SK-N-SH (cell line): ENCODE data around the gene KRTAP4-9. TPM values are rescaled to one million over a fixed set of nuclear protein-coding genes. Genes with fewer than 3 reads are reported as not detected.
"Not testable (repeated sequence)": the region's sequence is repeated elsewhere in the genome, so short reads cannot be mapped to it uniquely, and the experiment has no call there.

ENCODE experiments used
- CTCF ChIA-PET: fragments of 300-600, 350-600 bp; formaldehyde crosslinking; extraction: SDS; loops from one replicate; lab custom pipeline; 2021; lab: Yijun Ruan, JAX
- POLR2A ChIA-PET: fragments of 350-600 bp; sonication (Branson Sonifier 250); formaldehyde crosslinking; extraction: SDS; loops from one replicate; lab custom pipeline; 2020; ENCODE audit warnings: antibody characterized with exemption, inconsistent platforms; lab: Yijun Ruan, JAX
- DNase-seq: peaks from one replicate; pipeline ENCODE4 v3.0.0; 2012
- H2AFZ ChIP-seq: fragments of 200-600 bp; sonication (generic); 2 replicates; pipeline ENCODE4 v1.8.1; 2016; ENCODE audit warnings: antibody characterized with exemption, mild to moderate bottlenecking, low read depth
- H3F3A ChIP-seq: fragments of 200-600 bp; sonication (generic); replicated peaks from 2 replicates; pipeline ENCODE3; 2016; ENCODE audit warnings: antibody characterized with exemption, mild to moderate bottlenecking; ENCODE audit not compliant: insufficient read depth
- H3K27ac ChIP-seq, 2 experiments: fragments of 200-500 bp in 1 of 2; fragments of 200-600 bp in 1 of 2; sonication (Bioruptor generic) in 1 of 2; sonication (generic), shearing (Covaris generic) in 1 of 2; 2 replicates each; pipeline versions ENCODE4 v1.5.1 to v1.6.1; 2014 to 2016; ENCODE audit warnings: low read depth in 2 of 2, inconsistent platforms in 1 of 2, low read length in 1 of 2, mild to moderate bottlenecking in 1 of 2, mixed read lengths in 1 of 2
- H3K27me3 ChIP-seq: fragments of 200-600 bp; sonication (generic), shearing (Covaris generic); 2 replicates; pipeline ENCODE4 v1.6.1; 2016; ENCODE audit warnings: mixed run types; ENCODE audit not compliant: insufficient read depth
- H3K36me3 ChIP-seq, 2 experiments: fragments of 200-500 bp in 1 of 2; fragments of 200-600 bp in 1 of 2; sonication (Bioruptor generic) in 1 of 2; sonication (generic) in 1 of 2; replicated peaks in 1 of 2; 2 replicates each; pipeline versions ENCODE3 to v1.5.1; 2014 to 2016; ENCODE audit warnings: low read length in 1 of 2, mild to moderate bottlenecking in 1 of 2; ENCODE audit not compliant: insufficient read depth in 2 of 2, control insufficient read depth in 1 of 2
- H3K4me1 ChIP-seq, 2 experiments: fragments of 200-500 bp in 1 of 2; fragments of 200-600 bp in 1 of 2; sonication (Bioruptor generic) in 1 of 2; sonication (generic), shearing (Covaris generic) in 1 of 2; 2 replicates each; pipeline versions ENCODE4 v1.5.1 to v1.6.1; 2014 to 2016; ENCODE audit warnings: low read depth in 1 of 2, low read length in 1 of 2, mixed run types in 1 of 2; ENCODE audit not compliant: insufficient read depth in 2 of 2, control insufficient read depth in 1 of 2
- H3K4me2 ChIP-seq: fragments of 200-600 bp; sonication (generic), shearing (Covaris generic); 2 replicates; pipeline ENCODE4 v1.6.1; 2017; ENCODE audit warnings: mixed run types
- H3K4me3 ChIP-seq, 2 experiments: fragments of 200-500 bp in 1 of 2; fragments of 200-600 bp in 1 of 2; sonication (Bioruptor generic) in 1 of 2; sonication (generic), shearing (Covaris generic) in 1 of 2; 2 replicates each; pipeline versions ENCODE4 v1.5.1 to v1.8.1; 2014 to 2016; ENCODE audit warnings: low read depth in 2 of 2, inconsistent platforms in 1 of 2, low read length in 1 of 2, mild to moderate bottlenecking in 1 of 2, mixed read lengths in 1 of 2, moderate library complexity in 1 of 2
- H3K79me2 ChIP-seq: fragments of 200-600 bp; sonication (generic); 2 replicates; pipeline ENCODE4 v1.8.1; 2017; ENCODE audit warnings: mild to moderate bottlenecking; ENCODE audit not compliant: insufficient read depth
- H3K9ac ChIP-seq: fragments of 200-600 bp; sonication (generic); 2 replicates; pipeline ENCODE4 v1.6.1; 2017; ENCODE audit warnings: mixed run types
- H3K9me2 ChIP-seq: fragments of 200-600 bp; sonication (generic); 2 replicates; pipeline ENCODE4 v1.6.1; 2017; ENCODE audit warnings: mixed run types
- H3K9me3 ChIP-seq: fragments of 200-600 bp; sonication (generic); 2 replicates; pipeline ENCODE4 v1.6.1; 2017; ENCODE audit warnings: mixed run types, mild to moderate bottlenecking, moderate library complexity
- H4K20me1 ChIP-seq: fragments of 200-600 bp; sonication (generic); 2 replicates; pipeline ENCODE4 v1.6.1; 2017; ENCODE audit warnings: mild to moderate bottlenecking, mixed run types; ENCODE audit not compliant: insufficient read depth
- ELF1 ChIP-seq: IDR thresholded peaks from 2 replicates; pipeline ENCODE4 v1.4.0; 2012
- EP300 ChIP-seq, 2 experiments: IDR thresholded peaks; 2 replicates each; pipeline versions ENCODE4 v1.4.0 to v1.6.1; 2012; ENCODE audit warnings: borderline replicate concordance in 1 of 2, low read depth in 1 of 2, low read length in 1 of 2
- FOSL2 ChIP-seq: IDR thresholded peaks from 2 replicates; pipeline ENCODE4 v1.4.0; 2012; ENCODE audit warnings: low read depth, mild to moderate bottlenecking, moderate library complexity, borderline replicate concordance
- FOXM1 ChIP-seq: IDR thresholded peaks from 2 replicates; pipeline ENCODE4 v1.4.0; 2012; ENCODE audit warnings: low read depth, mild to moderate bottlenecking
- GABPA ChIP-seq: IDR thresholded peaks from 2 replicates; pipeline ENCODE4 v1.4.0; 2012; ENCODE audit warnings: low read depth, mild to moderate bottlenecking
- JUND ChIP-seq: IDR thresholded peaks from 2 replicates; pipeline ENCODE4 v1.4.0; 2012
- MEF2A ChIP-seq: IDR thresholded peaks from 2 replicates; pipeline ENCODE4 v1.4.0; 2012; ENCODE audit warnings: low read depth, borderline replicate concordance
- MXI1 ChIP-seq: IDR thresholded peaks from 2 replicates; pipeline ENCODE4 v1.6.1; 2012; ENCODE audit warnings: mild to moderate bottlenecking, low read depth, low read length, improper control_type of control experiment
- NFIC ChIP-seq: IDR thresholded peaks from 2 replicates; pipeline ENCODE4 v1.4.0; 2012; ENCODE audit warnings: borderline replicate concordance
- NRF1 ChIP-seq: IDR thresholded peaks from 2 replicates; pipeline ENCODE4 v1.6.1; 2012; ENCODE audit warnings: low read depth, mild to moderate bottlenecking, low read length
- POLR2AphosphoS5 ChIP-seq: IDR thresholded peaks from 2 replicates; pipeline ENCODE4 v1.6.1; 2012; ENCODE audit warnings: low read depth, low read length
- RAD21 ChIP-seq: IDR thresholded peaks from 2 replicates; pipeline ENCODE4 v1.6.1; 2012; ENCODE audit warnings: mild to moderate bottlenecking, low read length
- TEAD4 ChIP-seq: IDR thresholded peaks from 2 replicates; pipeline ENCODE4 v1.4.0; 2012; ENCODE audit warnings: mild to moderate bottlenecking, borderline replicate concordance; ENCODE audit not compliant: insufficient read depth
- WGBS: methylation state at CpG from one replicate; pipeline ENCODE4 v1.1.6; 2017; ENCODE audit warnings: low lambda C conversion rate; 5-methylcytosine and 5-hydroxymethylcytosine counted together
- polyA plus RNA-seq, 3 experiments: library from polyadenylated mRNA; depleted of rRNA; stranded (reverse); fragments of >200 nt; gene quantifications; 2 replicates each; pipeline ENCODE4 v1.2.3, GENCODE V29; 2012
- TF ChIP-seq, protein P1 (sequence below): IDR thresholded peaks from 2 replicates; pipeline ENCODE4 v1.4.0; 2012; ENCODE audit warnings: low read depth, borderline replicate concordance
- TF ChIP-seq, protein P2 (sequence below): fragments of 150-350 bp; IDR thresholded peaks from 2 replicates; pipeline ENCODE4 v1.6.1; 2017; ENCODE audit warnings: antibody characterized with exemption, low read length, low read depth, borderline replicate concordance
- TF ChIP-seq, protein P3 (sequence below): IDR thresholded peaks from 2 replicates; pipeline ENCODE4 v1.4.0; 2012; ENCODE audit warnings: low read depth, borderline replicate concordance

Gene KRTAP4-9
- polyA plus RNA-seq, 1 of the 3 experiments (the other 2 are of a cell fraction): not detected

DNA sequence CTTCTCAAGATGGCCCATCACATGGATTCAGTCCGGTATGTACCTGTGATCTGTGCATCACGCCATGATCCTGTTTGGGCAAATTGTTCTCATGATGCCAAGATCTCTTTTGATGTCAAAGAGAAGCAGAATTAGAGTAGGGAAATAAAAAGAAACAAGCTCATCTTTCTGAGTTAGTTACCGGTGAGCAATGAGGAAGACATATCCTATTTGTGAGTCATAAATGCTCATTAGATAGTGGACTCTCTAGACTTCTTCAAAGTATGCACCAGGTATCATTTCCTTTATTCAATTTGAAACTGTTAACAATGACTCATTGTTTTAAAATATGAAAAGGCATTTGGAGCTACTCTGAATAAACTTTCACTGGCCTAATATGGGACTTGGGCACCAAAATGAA is 26.8 kb downstream of the KRTAP4-9 start:
- no peaks in the 10 kb centered on the region for H3K9me3 ChIP-seq
- H3F3A ChIP-seq: no peaks in the 10 kb centered on the region
- peak overlapping the region in 1 of 2 experiments; percentile 6; a peak in 1 of 4 replicates for H3K27ac ChIP-seq
- H3K27me3 ChIP-seq: no peaks in the 10 kb centered on the region
- no peak for TF ChIP-seq GABPA
- TF ChIP-seq FOSL2: peak; percentile 44; the same call in 1 of the 2 replicates
- TF ChIP-seq ELF1: 0 out of 2 replicates have a peak, but pooled peaks have one; percentile 13
- no peak for TF ChIP-seq FOXM1
- 0 out of 2 replicates have a peak, but pooled peaks have one; percentile 33 for TF ChIP-seq JUND
- no peak for TF ChIP-seq MXI1
- TF ChIP-seq, all 33 proteins: peak for 3
- Histone ChIP-seq H3K36me3 (no peaks in the 10 kb centered on the region), H2AFZ (peak overlapping the region; percentile 33; the same call in 1 of the 2 replicates), H3K79me2 (no peaks in the 10 kb centered on the region), H3K4me1 (peaks cover 0 to 12% of the 10 kb centered on the region in 2 experiments; a peak in 1 of 4 replicates), H4K20me1 (no peaks in the 10 kb centered on the region), H3K9me2 (no peaks in the 10 kb centered on the region), H3K9ac (no peak overlapping the region), H3K4me3 (no peak overlapping the region), H3K4me2 (no peak overlapping the region)
- no peak for DNase-seq
- POLR2A ChIA-PET: no interaction called here
- 14% methylated on average over 3 of the region's 3 CpGs for WGBS
- CTCF ChIA-PET: no interaction called here

DNA sequence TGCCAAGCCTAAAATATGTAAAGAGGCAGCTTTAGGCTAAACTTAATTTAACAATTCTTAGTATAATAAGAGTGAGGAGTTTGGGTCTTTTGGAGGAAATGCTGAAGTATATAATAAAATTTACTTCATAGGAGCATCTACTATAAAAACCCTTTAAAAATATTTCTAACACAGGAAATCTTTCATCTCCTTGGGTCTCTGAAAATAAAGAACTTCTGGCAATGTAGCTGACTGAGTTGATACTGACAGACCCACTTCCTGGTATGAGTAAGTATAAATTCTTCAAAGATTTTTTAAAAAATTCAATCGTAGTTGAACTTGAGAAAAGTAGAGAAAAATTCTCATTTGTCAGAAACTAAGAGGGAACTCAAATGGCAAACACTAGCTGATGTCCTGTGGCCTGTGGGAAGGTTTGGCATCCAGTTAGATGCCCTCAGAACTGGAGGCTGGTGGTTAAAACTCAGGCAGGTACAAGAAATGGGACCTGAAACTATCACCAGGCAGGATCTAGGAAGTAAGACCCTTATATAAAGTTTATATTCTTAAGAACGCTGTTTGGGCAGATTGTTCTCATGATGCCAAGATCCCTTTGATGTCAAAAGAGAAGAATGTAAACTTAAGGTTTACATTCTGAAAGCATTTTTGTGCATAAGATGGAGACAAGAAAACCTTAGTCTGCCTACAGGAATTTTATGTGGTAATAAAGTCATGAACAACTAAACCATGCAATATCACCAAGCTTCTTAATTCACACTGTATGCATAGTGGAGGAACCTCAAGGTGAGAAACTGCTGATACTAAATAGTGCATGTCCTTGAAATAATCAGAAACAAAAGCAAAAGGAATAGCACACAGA is 28.9 kb downstream of the KRTAP4-9 start:
- H4K20me1 ChIP-seq: no peaks in the 10 kb centered on the region
- TF ChIP-seq, protein P1, sequence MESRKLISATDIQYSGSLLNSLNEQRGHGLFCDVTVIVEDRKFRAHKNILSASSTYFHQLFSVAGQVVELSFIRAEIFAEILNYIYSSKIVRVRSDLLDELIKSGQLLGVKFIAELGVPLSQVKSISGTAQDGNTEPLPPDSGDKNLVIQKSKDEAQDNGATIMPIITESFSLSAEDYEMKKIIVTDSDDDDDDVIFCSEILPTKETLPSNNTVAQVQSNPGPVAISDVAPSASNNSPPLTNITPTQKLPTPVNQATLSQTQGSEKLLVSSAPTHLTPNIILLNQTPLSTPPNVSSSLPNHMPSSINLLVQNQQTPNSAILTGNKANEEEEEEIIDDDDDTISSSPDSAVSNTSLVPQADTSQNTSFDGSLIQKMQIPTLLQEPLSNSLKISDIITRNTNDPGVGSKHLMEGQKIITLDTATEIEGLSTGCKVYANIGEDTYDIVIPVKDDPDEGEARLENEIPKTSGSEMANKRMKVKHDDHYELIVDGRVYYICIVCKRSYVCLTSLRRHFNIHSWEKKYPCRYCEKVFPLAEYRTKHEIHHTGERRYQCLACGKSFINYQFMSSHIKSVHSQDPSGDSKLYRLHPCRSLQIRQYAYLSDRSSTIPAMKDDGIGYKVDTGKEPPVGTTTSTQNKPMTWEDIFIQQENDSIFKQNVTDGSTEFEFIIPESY: no peak
- TF ChIP-seq POLR2AphosphoS5: no peak
- no peak for TF ChIP-seq GABPA
- TF ChIP-seq TEAD4: no peak
- TF ChIP-seq, protein P2, sequence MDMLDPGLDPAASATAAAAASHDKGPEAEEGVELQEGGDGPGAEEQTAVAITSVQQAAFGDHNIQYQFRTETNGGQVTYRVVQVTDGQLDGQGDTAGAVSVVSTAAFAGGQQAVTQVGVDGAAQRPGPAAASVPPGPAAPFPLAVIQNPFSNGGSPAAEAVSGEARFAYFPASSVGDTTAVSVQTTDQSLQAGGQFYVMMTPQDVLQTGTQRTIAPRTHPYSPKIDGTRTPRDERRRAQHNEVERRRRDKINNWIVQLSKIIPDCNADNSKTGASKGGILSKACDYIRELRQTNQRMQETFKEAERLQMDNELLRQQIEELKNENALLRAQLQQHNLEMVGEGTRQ: no peak
- no peak for TF ChIP-seq FOSL2
- TF ChIP-seq RAD21: no peak
- TF ChIP-seq, protein P3, sequence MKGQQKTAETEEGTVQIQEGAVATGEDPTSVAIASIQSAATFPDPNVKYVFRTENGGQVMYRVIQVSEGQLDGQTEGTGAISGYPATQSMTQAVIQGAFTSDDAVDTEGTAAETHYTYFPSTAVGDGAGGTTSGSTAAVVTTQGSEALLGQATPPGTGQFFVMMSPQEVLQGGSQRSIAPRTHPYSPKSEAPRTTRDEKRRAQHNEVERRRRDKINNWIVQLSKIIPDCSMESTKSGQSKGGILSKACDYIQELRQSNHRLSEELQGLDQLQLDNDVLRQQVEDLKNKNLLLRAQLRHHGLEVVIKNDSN: no peak
- no peak for TF ChIP-seq EP300 (IDR thresholded peaks at IDR 0.05; ENCODE audit: borderline replicate concordance in 1 of 2, low read depth in 1 of 2, low read length in 1 of 2)
- no peak for TF ChIP-seq NRF1
- TF ChIP-seq MEF2A: no peak
- TF ChIP-seq JUND: no peak
- TF ChIP-seq FOXM1: no peak
- TF ChIP-seq NFIC: no peak
- TF ChIP-seq, all 33 proteins: peak for 0
- H3K4me3 ChIP-seq: no peak overlapping the region
- H3K9me3 ChIP-seq: no peaks in the 10 kb centered on the region
- peaks cover 0 to 12% of the 10 kb centered on the region in 2 experiments; a peak in 1 of 4 replicates for H3K4me1 ChIP-seq
- H3K27ac ChIP-seq: no peak overlapping the region
- DNase-seq: no peak
- no peaks in the 10 kb centered on the region for H3F3A ChIP-seq
- peak overlapping the region; percentile 66; the same call in 1 of the 2 replicates for H2AFZ ChIP-seq
- no peaks in the 10 kb centered on the region for H3K36me3 ChIP-seq
- H3K4me2 ChIP-seq: no peak overlapping the region
- 8% methylated on average over 2 of the region's 2 CpGs for WGBS
- POLR2A ChIA-PET: no interaction called here
- CTCF ChIA-PET: no interaction called here
- no peaks in the 10 kb centered on the region for H3K9me2 ChIP-seq
- no peaks in the 10 kb centered on the region for H3K27me3 ChIP-seq
- H3K9ac ChIP-seq: no peak overlapping the region
- no peaks in the 10 kb centered on the region for H3K79me2 ChIP-seq

DNA sequence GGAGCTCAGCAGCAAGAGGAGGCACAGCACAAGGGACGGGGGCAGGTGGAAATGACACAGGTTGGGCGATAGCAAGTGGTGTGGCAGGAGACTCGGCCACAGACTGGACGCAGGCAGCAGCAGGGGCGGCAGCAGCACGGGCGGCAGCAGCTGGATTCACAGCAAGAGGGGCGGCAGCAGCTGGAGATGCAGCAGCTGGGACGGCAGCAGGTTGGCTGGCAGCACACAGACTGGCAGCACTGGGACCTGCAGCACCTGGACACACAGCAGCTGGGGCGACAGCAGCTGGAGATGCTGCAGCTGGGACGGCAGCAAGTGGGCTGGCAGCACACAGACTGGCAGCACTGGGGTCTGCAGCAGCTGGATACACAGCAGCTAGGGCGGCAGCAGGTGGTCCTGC is 34.7 kb downstream of the KRTAP4-9 start:
- H3K27me3 ChIP-seq, H3K79me2 ChIP-seq, H3K36me3 ChIP-seq, POLR2A ChIA-PET, DNase-seq, H3K4me1 ChIP-seq, CTCF ChIA-PET, H3K27ac ChIP-seq, H2AFZ ChIP-seq, H3K4me3 ChIP-seq, H3K9me3 ChIP-seq, H4K20me1 ChIP-seq, H3F3A ChIP-seq, H3K9me2 ChIP-seq, H3K4me2 ChIP-seq, H3K9ac ChIP-seq: not testable (repeated sequence)
- 32% methylated on average over 9 of the region's 12 CpGs for WGBS
